HG03354 (cell line): ENCODE data around the gene PRR27.

ENCODE experiments used
- ATAC-seq: cut with Tn5 transposase; IDR thresholded peaks from one replicate; pipeline ENCODE4 v1.9.1; 2021; ENCODE audit warnings: mild to moderate bottlenecking; ENCODE audit not compliant: unreplicated experiment, poor library complexity, severe bottlenecking

Gene PRR27

GRCh38 chr4:70153937-70154336, at the start of gene PRR27:
TSS of gene PRR27 (plus strand) at chr4:70154237. CDS start at chr4:70154376, 139 bp downstream.
- no peak for ATAC-seq

DNA sequence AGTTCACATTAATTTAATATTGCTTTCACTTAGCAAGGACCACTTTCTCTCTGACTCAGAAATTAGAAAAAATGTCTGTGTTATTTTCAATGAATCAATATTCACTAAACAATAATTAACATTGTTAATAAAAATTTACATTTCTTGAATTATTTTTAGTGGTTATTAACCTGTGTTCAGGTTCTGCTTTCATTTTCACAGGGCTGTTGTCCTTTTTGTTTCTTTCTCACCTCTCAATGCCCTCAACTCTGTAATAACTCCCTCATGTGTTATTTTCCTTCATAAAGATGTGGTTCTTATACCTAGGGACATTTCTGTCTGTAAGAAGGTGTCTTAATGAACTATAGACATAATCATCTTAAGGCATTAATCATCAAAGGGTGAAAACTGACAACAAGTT, 43.1 kb upstream of the PRR27 start:
- peak; percentile 94 for ATAC-seq

DNA sequence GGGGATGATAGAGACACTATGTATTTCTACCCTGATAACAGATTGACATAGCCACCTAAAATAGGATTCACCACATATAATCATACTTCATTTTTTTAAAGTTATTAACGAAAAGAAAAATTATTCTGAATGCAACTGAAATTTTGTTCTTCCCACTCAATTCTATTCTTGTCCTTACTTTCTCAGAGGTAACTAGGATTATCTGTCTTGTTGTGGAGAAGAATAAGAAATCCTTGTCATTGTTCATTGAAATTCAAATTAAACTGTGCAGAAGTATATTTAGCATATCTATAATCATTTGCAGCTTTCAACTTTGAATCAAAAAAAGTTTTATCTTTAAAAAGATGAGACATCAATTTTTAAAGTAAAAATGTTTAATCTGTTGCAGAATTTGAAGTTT, 40.4 kb upstream of the PRR27 start:
- no peak for ATAC-seq

GRCh38 chr4:70114096-70114495, 39.9 kb upstream of the PRR27 start:
- no peak for ATAC-seq

GRCh38 chr4:70120323-70120722, 33.7 kb upstream of the PRR27 start:
- ATAC-seq: no peak

DNA sequence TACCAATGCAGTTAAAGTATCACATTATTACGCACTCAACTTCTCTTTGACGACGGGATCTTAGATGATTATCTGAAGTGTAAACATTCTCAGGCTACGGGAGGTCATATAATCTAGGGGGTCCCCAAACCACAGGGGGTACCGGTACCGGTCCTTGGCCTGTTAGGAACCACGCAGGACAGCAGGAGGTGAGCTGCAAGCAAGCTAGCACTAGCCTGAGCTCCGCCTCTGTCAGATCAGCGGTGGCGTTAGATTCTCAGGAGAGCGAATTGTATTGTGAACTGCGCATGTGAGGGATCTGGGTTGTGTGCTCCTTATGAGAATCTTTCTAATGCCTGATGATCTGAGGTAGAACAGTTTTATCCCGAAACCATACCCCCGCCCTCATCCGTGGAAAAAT, 20.6 kb upstream of the PRR27 start:
- no peak for ATAC-seq

GRCh38 chr4:70138751-70139150, 15.3 kb upstream of the PRR27 start:
- ATAC-seq: no peak

DNA sequence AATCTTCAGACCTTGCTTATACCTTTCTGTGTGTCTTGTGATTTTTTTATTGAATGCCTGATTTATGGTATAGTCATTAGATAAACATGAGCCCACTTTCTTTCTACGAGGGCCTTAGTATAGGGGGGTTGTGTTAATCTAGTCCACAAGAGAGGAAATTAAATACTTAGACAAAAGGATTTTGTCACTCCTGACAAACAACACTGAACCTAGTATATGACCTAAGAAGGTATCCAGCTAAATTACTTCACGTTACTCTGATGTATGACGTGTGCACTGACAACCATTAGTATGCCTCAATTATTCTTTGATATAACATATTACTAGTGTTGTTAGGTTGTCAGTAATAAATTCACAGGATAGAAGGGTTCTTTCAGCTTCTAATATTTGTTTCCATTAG, 2.8 kb upstream of the PRR27 start:
- ATAC-seq: no peak

- no peak for ATAC-seq
These were observed 1.9 kb upstream of the PRR27 start for GRCh38 chr4:70152088-70152487.

- no peak for ATAC-seq
These were observed 4.5 kb downstream of the PRR27 start for GRCh38 chr4:70158576-70158975.

GRCh38 chr4:70177090-70177489, 23.1 kb downstream of the PRR27 start:
- ATAC-seq: no peak

DNA sequence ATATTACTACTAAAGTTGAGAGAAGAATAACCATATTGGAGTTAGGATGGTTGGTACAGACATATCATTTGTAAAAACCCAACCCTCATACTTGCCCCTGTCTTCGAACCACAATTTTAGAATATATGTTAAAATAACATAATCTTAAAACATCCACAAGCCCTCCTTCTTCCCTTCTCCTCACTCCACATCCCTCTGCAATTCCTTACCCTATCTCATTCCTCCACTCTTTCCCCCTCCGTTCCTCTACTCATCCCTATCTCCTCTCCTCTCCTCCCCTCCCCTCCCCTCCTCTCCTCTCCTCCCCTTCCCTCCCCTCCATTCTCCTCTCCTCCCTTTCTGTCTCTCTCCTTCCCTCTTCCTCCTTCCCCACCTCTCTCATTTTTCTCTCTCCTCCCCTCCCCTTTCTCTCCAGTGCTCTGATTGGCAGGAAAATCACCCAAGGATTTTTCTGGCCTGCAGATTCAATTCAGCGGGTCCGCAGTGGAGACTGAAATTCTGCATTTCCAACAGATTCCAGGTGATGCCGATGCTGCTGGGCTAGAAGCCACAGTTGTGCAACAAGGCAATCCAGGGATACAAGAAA, 24.1 kb downstream of the PRR27 start:
- no peak for ATAC-seq

DNA sequence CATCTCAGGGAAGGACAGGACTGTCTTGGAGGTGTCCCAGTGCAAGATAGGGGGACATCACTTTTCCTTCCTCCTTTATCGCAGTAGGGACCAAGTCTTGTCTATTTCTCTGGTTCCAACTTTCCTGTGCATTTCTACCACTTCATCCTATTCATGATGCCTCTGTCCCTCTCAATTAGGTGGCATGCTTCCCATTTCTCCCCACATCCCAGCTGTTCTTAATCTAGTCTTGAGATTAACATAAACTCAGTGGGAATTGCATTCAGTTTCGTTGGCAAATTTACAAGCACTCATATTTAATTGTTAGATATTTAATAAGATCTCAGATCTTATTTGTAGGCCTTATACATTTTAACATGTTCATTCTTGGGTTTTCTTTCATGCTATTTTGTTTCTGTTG, 25.8 kb downstream of the PRR27 start:
- no peak for ATAC-seq

GRCh38 chr4:70181864-70182263, 27.8 kb downstream of the PRR27 start:
- ATAC-seq: no peak

- ATAC-seq: no peak
These were observed 28.6 kb downstream of the PRR27 start for GRCh38 chr4:70182517-70183167.

DNA sequence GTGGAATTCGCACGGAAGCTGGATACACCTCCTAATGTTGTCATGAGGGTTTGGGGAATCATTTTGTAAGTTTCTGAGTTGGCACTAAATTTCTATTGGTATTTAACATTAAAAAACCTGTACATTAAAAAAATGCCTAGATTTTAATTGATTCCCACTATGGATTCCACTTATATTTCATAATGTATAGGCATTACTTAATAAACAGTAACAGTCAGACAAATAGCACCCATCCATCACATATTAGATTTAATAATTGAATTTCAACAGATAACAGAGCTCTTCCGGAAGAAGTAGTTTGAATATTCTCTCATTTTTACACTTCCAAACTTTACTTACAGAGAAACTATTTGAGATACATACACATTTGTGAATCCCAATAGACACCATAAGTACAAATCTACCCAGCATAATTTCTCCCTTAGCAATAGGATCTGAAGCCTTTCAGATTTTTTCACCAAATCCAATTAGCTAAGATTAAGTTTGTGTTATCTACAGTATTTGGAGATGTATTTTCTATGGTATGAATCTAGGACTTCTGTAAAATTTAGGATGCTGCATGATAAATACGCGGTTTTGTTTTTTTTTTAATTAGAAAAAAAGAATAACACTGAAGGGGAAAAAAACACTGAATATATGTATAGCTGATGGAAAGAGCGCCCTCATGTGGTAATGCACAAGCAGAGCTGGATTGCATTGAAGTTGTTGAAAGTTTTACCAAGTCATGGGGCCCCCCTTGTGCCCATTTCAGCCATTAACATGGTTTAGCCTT, 29.3 kb downstream of the PRR27 start:
- peak; percentile 91 for ATAC-seq

GRCh38 chr4:70183940-70184246, 29.9 kb downstream of the PRR27 start:
- ATAC-seq: no peak

DNA sequence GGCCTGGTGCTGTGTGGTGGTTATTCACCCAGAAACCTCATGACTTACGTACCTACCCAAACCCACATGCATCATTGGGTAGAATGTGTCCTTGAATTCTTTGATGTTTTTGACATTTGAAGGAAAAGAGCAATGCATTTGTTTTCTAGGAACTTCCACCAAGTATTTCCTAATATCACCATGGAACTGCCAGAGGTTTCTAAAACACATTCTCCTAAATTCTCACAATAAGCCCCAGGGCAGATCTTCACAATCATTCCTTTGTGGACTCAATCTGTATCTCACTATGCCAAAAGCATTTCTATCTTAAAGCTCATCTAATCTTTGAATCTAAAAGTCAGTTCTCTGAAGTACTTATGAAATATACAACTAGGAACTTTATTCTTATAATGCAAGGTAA, 33.2 kb downstream of the PRR27 start:
- no peak for ATAC-seq

DNA sequence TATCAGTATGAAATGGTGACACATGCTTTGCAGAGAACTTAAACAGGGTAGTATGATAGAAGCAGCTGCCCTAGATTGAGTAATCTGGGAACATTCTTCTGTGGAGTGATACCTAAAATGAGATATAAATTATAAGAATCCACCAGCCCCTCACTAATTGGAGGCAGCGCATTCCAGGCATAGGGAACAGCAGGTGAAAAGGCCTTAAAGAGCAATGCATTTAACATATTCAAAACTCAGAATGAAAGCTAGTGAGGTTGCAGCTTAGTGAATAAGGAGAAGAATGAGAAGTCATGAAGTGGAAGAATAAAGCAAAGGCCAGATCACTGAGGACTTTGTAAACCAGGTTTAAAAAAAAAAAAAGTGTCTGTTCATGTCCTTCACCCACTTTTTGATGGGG, 36.5 kb downstream of the PRR27 start:
- no peak for ATAC-seq

DNA sequence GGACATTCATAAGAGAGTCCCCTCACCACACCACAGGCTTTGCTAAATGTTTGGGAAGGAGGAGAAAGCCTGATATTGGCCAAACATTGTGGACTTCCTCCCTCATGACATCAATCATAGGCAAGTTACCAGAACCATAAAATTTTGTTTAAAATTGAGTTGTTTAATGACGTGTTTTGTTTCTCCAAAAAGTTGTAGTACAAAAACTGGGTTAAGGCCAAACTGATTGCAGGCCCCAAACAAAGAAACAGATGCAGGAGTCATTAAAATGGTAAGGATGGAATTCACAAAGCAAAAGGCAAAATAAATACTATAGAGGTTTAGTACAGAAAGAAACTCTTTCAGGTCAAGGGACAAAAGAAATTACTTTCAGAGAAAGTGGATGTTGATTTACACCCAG, 37.6 kb downstream of the PRR27 start:
- ATAC-seq: no peak

- ATAC-seq: no peak
These were observed 38.9 kb downstream of the PRR27 start for GRCh38 chr4:70192895-70193294.
